Measurements from ENCODE around the gene TMA16. TPM values are rescaled to one million over a fixed set of nuclear protein-coding genes. Genes with fewer than 3 reads are reported as not detected.

Gene TMA16
- total RNA-seq, 4 donors from 2014 or later = 11.2 to 49.6 (median 33.4) TPM

DNA sequence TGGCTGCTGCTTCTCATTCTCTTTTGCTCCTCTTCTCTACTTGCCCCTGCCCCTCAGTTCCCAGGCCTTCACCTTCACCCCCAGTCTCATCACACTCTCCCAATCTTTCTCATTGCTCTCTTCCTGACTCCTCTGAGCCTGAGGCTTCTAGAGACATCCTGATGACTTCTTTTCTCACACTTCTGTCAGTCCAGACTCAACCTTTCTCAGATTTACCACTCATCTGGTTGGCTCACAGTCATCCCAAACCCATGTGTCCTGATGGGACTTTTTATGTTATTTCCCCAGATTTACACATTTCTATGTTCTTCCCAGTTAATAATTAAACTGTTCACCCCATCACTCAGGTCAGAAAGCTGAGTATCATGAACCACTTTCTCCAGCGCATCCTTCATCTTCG lies 68.0 kb downstream of the TMA16 start:
- Histone ChIP-seq H3K27me3 (no peaks in the 10 kb centered on the region), H3K4me3 (no peak overlapping the region), H3K36me3 (no peaks in the 10 kb centered on the region), H3K27ac (no peak overlapping the region), H3K9me3 (no peaks in the 10 kb centered on the region), H3K4me1 (no peaks in the 10 kb centered on the region)
- DNase-seq = no peak
- intact Hi-C loops (cut with DNase I; ENCODE audit: low total_unique reads) = no loop called here
- no peak for TF ChIP-seq POLR2A (IDR thresholded peaks at IDR 0.05)
- TF ChIP-seq, protein P1, sequence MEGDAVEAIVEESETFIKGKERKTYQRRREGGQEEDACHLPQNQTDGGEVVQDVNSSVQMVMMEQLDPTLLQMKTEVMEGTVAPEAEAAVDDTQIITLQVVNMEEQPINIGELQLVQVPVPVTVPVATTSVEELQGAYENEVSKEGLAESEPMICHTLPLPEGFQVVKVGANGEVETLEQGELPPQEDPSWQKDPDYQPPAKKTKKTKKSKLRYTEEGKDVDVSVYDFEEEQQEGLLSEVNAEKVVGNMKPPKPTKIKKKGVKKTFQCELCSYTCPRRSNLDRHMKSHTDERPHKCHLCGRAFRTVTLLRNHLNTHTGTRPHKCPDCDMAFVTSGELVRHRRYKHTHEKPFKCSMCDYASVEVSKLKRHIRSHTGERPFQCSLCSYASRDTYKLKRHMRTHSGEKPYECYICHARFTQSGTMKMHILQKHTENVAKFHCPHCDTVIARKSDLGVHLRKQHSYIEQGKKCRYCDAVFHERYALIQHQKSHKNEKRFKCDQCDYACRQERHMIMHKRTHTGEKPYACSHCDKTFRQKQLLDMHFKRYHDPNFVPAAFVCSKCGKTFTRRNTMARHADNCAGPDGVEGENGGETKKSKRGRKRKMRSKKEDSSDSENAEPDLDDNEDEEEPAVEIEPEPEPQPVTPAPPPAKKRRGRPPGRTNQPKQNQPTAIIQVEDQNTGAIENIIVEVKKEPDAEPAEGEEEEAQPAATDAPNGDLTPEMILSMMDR (IDR thresholded peaks at IDR 0.05) = no peak

DNA sequence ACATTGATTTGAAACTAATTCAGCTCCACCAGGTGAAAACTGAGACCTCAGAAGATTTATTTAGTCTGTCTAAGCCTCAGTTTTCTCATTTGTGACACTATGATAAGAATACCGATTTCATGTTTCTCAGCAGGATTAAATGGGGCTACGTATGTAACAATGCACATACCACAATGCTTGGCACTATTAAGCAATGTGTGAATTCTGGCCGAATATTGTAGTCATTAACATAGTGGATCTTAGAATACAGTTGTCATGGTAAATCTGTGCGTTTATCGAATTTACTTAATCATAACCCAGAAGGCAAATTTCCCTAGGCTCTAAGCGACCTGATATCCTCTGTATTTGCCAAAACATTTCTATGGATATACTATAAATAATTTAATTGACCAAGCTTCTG lies 69.1 kb downstream of the TMA16 start:
- H3K27ac ChIP-seq = no peak overlapping the region
- TF ChIP-seq, protein P1 (IDR thresholded peaks at IDR 0.05) = no peak
- TF ChIP-seq POLR2A (IDR thresholded peaks at IDR 0.05) = no peak
- intact Hi-C loops (cut with DNase I; ENCODE audit: low total_unique reads) = no loop called here
- no peak for DNase-seq
- H3K27me3 ChIP-seq = no peaks in the 10 kb centered on the region
- H3K36me3 ChIP-seq = no peaks in the 10 kb centered on the region
- H3K4me3 ChIP-seq = no peak overlapping the region
- no peaks in the 10 kb centered on the region for H3K9me3 ChIP-seq
- no peaks in the 10 kb centered on the region for H3K4me1 ChIP-seq

DNA sequence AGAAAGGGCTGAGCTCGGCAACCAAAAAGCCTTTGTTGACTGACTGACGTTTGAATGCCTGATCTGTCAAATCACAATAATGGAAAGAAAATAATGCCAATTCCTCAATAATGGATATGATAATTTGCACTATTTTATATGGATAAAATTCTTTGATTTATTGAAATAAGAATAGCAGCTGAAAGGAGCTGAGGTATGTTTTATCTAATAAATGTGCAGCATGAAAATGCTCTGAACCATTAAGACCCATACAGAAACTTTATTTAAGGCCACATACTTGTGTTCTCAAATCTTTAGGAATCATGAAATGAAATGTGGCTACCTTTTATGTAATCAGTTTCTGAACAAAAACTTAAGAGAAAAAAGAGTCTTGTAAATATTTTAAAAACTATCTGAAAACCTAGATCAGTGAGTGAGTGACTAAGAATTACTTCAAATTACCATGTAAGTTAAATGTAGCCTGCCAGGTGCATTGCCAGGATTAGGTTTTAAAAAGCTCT lies 69.8 kb downstream of the TMA16 start:
- Histone ChIP-seq H3K27ac (no peak overlapping the region), H3K9me3 (no peaks in the 10 kb centered on the region), H3K36me3 (no peaks in the 10 kb centered on the region), H3K27me3 (no peaks in the 10 kb centered on the region), H3K4me3 (no peak overlapping the region), H3K4me1 (no peaks in the 10 kb centered on the region)
- intact Hi-C loops (cut with DNase I; ENCODE audit: low total_unique reads) = no loop called here
- TF ChIP-seq, protein P1 (IDR thresholded peaks at IDR 0.05) = no peak
- no peak for TF ChIP-seq POLR2A (IDR thresholded peaks at IDR 0.05)
- no peak for DNase-seq

DNA sequence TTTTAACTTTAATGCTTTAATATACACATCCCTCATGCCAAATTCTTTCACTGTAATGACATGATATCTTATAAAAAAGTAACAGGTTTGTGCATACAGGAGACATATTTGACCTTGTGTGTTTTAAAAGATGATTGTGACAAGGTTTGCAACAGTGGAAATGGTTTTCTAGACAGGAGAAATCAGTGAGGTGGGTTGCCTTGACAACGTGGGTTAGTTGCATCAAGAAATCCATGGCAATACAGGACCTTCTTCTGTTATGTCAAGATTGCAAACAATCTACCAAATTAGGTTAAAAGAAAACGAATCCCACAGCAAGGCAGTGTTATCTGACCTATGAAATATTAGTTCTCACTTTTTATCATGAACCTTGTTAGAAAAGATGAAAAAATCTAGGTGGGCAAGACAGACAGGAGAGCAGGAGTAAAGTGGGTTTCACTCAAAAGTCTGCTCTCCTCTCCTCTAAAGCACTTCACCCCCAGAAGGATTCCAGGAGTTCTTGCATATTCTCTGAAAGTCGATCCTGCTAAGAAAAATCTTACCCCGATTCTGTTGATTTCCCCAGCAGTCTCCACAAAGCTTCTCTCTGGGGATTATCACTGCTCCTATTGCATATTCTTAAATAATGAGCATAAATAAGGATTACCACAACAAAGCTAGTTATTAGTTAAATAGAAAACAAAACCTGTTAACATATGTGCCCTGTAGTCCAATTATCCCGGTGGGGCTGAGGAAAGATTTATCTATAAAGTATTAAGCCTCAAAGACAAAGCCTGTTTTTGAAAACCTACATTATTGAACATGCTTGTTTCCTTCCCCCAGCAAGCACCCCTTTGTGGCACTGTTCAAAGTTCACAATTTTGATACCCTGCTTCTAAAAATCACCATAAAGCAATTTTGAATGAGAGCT lies 71.0 kb downstream of the TMA16 start:
- Histone ChIP-seq H3K9me3 (no peaks in the 10 kb centered on the region), H3K36me3 (no peaks in the 10 kb centered on the region), H3K4me1 (no peaks in the 10 kb centered on the region), H3K27me3 (no peaks in the 10 kb centered on the region), H3K27ac (no peak overlapping the region), H3K4me3 (no peak overlapping the region)
- no peak for DNase-seq
- intact Hi-C loops (cut with DNase I; ENCODE audit: low total_unique reads) = no loop called here
- TF ChIP-seq POLR2A (IDR thresholded peaks at IDR 0.05) = no peak
- TF ChIP-seq, protein P1 (IDR thresholded peaks at IDR 0.05) = no peak

DNA sequence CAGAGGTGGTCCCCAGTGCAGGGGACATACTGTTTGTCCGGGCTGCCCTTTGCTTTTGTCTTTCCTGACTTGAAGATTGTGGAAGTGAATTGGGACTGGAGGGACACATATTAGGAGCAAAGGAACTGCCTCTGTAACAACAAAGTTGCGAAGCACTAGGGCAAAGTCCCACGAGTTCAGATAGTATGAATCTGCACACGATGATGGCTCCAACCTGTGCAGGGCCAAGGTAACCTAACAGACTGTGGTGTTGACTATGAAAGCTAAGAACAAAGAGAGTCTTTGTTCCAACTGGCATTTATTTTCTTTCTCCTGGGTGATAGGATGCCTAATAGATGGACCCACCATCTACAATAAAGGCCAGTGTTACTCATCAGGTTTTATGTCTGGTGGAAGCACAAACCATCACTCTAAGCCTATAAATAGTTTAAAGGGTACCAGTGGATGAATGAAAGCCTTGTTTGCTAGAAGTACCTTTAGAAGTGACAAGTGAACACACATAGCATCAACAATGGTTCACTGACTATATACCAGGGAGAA lies 71.8 kb downstream of the TMA16 start:
- Histone ChIP-seq H3K9me3 (no peaks in the 10 kb centered on the region), H3K4me1 (no peaks in the 10 kb centered on the region), H3K36me3 (no peaks in the 10 kb centered on the region), H3K4me3 (no peak overlapping the region), H3K27me3 (no peaks in the 10 kb centered on the region), H3K27ac (no peak overlapping the region)
- no peak for DNase-seq
- intact Hi-C loops (cut with DNase I; ENCODE audit: low total_unique reads) = no loop called here
- no peak for TF ChIP-seq POLR2A (IDR thresholded peaks at IDR 0.05)
- TF ChIP-seq, protein P1 (IDR thresholded peaks at IDR 0.05) = no peak
